ENCODE data around the gene NEXMIF.

DNA sequence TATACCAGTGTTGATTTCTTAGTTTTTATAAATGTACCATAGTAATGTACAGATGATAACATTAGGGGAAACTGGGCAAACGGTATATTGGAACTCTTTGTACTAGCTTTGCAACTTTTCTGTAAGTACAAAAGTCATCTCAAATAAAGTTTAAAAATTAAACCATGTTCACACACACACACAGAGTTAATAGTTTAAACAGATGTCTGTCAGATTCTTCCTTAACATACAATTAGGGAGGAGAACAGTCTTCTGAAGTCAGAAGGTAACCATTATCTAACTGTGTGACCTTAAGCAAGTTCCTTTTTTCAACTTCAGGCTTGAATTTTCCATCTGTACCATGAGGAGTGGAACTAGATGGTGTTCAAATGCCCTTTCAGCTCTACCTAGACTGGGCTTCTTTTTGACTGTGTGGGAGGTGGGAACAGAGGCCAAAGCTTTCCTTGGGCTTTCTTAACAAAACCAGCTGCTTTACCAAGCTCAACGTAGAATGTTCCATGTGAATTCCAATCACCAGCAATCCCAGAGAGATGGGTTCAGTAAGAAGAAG is 127.8 kb downstream of the NEXMIF start:
- TF ChIP-seq CTCF (IDR thresholded peaks at IDR 0.05) (no peak), POLR2A (IDR thresholded peaks at IDR 0.05) (no peak), EP300 (IDR thresholded peaks at IDR 0.05) (no peak)

All from ovary (tissue), 3 donors.